HG03045 (cell line): ENCODE measurements around the gene OSBPL2.

Experiments
- ATAC-seq: cut with Tn5 transposase; IDR thresholded peaks from one replicate; pipeline ENCODE4 v1.9.1; 2021; ENCODE audit warnings: mild to moderate bottlenecking, moderate library complexity; ENCODE audit not compliant: unreplicated experiment

Gene OSBPL2

DNA sequence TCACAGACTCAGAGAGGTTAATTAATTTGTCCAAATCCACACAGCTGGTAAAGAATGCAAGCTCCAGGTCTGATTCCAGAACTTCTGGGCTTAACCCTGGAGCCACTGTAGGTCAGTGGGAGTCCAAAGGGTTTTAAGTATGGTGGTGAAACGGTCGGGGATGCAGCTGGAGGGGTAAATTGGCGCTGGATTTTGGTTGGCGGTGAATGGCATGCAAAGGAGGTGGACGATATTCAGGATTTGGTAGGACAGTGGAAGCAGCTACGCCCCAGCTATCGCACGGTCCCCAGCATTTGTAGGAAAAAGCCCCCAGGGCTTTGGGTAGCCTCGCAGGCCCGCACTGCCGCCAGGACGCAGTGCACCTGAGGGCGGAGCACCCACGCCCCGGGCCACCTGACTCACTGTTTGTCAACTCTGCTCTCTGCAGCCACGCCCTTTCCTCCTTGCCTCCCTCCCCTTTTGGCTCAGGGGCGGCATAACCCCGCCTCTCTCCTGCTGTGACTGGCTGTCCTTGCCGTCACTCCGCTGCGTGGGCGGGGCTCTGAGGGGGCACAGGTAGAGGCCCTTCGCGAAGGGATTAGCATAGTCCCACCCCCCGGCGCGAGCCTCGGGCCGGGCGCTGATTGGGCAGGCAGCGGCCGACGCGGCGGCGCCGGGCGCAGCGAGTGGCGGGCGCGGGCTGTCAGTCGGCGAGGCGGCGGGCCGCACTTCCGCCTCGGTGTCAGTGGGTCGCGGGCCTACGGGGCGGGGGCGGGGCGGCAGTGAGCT lies at the start of gene OSBPL2:
TSS of gene OSBPL2 (plus strand) at position 721 of the 768 bp plus-strand sequence. CDS start 17,664 bp downstream, outside the sequence.
- ATAC-seq = peak; percentile 95

DNA sequence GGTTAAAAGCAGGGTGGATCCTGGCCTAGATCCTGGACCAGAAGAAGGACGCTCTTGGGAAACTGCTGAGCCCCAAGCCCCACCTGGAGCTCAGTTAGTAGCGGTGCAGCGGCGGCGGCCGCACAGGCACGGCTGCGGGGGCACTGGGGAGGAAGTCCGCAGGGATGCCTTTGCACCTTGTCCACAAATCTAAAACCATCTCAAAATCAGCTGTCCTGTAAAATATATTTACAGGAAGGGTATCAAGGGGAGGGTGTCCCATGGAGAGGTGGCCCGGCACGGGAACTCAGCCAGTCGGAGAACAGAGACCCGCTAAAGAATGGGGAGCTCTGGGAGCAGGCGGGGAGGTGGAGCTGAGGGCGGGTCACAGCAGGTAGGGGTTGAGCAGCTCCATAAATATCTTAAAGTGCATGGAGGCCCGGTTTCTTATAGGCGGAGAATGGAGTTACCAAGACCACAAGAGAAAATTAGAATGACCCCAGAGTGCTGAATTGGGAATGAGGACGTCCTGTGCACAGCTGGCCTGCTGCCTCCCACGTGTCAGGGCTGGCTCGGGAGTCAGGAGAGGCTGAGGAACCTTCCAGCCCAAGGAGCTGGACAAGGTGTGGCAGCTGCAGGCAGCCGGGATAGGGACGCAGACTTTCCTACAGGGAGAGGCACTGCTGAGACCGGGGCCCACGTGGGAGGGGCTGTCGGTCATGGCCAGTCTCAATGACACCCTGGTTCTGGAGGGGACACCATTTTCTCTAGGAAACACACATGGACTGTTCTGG lies 47.5 kb upstream of the OSBPL2 start:
- no peak for ATAC-seq

DNA sequence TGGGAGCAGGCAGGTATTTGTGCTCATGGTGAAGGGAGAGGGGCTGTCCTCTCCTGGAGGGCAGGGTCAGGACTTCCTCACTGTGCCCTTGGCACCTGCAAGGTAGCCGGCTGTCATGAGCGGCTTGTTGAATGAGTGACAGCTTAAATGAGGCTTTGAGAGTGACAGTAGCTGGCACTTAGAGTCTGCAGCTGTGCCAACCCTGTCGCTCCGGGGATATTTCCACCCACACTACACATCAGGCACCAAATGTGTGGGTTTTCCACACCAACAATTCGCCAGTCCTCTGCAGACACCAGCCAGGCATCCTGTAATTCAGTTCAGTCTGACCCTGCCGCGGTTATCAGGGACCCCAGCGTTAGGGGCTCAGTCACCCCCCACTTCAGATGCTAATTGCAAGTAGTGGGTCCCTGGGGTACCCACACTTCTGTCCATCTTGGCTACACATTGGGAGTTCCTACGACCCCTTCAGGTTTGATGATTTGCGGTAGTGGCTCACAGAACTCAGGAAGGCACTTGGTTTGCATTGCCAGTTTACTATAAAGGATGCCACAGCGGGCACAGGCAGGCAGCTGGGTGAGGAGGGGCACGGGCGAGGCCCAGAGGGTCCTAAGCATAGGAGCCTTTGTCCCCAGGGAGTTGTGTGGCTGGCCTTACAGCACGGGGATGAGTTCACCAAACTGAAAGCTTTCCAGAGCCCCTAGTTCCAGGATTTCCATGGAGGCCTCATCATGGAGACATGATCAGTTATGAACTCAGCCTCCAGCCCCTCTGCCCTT lies 46.4 kb upstream of the OSBPL2 start:
- no peak for ATAC-seq

DNA sequence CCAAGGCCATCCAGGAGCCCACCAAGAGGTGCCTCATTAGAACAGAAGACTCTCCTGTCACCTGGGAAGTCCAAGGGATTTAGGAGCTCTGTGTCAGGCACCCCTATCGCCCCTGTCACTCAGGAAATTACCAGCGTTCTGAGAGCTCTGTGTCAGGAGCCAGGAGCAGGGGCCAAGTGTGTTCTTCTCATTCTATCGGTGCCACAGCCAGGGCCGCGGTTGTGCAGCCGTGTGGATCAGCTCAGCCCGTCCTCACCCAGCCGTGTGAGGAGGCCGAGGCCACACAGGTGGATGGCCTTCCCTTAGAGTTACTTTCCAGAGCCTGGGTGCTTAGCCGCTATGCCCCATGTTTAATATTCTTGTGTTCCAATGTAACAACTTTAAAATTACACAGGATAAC lies 45.7 kb upstream of the OSBPL2 start:
- no peak for ATAC-seq

DNA sequence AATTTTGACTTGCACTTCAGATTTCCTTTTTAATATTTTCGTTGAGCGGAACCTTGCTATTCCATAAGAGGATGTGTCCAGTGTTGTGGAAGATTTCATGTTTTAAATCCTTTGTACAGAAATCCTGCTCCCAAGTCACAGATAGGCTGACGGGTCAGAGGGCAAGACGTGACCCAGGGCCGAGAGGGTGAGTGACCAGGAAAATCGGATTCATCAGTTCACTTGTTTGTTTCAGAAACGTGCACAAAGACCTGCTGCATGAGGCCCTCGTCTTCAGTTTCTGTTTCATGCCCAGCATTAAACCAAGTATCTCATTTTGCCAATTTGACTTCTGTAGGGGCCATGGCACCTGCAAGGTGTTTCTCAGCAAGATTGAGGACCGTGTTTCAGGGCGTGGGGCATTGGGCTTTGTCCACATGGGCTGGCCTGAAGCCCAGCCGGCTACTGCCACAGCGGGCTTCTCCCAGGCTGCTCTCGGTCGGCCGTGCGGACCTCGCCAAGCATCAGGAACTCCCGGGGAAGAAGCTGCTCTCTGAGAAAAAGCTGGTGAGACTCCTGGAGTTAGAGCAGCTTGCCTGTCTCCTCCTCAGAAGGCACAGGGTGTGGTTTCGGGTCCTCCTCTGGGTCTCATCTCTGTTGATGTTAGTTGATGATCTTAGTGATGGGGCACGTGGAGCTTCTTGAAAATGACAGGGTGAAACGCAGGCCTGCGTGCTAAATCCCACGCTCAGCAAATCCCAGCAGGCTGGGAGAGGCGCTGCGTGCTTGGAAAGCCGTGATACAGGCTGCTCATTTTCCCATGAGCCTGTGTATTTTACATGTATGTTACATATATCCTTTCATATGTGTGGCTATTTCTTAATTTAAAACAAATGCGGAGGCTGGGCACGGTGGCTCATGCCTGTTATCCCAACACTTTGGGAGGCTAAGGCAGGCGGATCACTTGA lies 45.0 kb upstream of the OSBPL2 start:
- no peak for ATAC-seq

DNA sequence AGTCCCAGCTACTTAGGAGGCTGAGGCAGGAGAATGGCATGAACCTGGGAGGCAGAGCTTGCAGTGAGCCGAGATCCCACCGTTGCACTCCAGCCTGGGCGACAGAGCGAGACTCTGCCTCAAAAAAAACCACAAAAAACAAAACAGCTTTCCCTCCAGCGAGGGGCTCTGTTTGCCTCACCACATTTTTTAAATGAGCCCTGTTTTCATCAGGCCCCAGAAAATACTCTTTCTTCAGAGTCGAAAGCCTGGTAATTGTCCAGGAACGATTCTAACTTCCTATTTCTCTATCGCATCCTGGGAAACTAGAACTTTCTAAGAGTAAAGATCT lies 43.3 kb upstream of the OSBPL2 start:
- no peak for ATAC-seq

DNA sequence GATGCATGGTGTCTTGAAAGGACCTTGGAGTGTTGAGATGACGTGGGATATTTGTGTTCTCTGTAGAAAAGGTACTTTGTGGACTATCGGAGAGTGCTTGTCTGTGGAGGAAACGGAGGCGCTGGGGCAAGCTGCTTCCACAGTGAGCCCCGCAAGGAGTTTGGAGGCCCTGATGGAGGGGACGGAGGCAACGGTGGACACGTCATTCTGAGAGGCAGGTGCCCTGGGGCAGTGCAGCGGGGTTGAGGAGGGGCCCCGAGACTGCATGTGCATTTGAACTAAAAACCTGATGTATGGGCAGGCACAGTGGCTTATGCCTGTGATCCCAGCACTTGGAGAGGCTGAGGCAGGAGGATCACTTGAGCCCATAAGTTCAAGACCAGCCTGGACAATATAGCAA lies 42.6 kb upstream of the OSBPL2 start:
- ATAC-seq = no peak

DNA sequence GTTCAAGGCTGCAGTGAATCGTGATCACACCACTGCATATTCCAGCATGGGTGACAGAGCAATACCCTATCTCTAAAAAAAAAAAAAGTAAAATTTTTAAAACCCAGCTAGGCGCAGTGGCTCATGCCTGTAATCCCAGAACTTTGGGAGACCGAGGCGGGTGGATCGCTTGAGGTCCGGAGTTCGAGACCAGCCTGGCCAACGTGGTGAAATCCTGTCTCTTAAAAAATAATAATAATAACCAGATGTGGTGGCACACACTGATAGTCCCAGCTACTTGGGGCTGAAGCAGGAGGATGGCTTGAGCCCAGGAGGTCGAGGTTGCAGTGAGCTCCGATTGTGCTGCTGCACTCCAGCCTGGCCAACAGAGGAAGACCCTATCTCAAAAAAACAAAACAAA lies 42.0 kb upstream of the OSBPL2 start:
- ATAC-seq = no peak

DNA sequence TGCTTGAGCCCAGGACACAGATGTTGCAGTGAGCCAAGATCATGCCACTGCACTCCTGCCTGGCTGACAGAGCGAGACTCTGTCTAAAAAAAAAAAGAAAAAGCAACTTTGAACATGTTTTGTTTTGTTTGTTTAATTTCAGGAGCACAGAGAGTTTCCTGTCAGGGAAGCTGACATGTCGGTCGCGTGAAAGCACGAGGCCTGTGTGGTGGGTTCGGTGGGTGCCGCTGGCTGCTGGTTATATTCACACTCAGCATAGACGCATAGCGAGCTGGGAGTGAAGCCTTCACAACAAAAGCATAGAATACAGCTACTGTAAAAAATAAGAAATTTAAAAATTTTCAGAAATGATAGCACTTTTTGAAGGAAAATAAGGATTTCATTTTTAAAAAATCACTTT lies 41.0 kb upstream of the OSBPL2 start:
- no peak for ATAC-seq

DNA sequence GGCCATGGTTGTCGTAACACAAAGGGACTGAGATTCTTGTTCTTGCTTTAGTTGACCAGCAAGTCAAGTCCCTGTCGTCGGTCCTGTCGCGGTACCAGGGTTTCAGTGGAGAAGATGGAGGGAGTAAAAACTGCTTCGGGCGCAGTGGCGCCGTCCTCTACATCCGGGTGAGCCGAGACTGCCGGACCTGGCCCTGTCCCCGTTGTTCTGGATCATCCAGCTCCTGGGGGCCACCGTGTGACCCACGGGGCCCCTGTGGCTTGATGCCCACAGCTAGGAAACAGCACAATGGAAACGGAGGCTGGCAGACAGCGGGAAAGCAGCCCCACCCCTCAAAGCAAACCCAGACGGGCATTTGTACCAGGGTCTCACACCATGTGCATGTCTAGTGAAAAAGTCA lies 40.5 kb upstream of the OSBPL2 start:
- no peak for ATAC-seq

DNA sequence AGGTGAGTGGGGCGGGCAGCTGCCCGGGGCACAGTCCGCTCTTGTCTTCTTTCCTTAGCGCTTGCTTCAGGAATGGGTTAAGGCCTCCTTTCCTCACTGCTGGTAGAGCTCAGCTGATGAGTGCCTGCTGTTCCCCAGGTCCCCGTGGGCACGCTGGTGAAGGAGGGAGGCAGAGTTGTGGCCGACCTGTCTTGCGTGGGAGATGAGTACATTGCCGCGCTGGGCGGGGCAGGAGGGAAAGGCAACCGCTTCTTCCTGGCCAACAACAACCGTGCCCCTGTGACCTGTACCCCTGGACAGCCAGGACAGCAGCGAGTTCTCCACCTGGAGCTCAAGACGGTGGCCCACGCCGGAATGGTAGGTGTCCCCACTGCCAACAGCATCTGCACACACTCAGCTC lies 39.8 kb upstream of the OSBPL2 start:
- ATAC-seq = no peak

DNA sequence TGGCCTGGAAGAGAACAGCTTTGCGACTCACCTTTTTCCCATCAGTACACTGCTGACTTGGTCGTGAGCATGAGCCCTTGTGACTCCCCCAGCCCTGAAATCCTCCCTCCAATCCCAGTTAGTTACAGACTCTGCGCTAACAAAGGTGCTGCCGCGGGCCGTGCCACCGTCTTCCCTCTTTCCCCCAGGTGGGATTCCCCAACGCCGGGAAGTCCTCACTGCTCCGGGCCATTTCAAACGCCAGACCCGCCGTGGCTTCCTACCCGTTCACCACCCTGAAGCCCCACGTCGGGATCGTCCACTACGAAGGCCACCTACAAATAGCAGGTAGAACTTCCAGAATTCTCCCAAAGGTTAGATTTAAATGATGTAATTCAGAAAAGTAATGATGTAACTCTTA lies 39.4 kb upstream of the OSBPL2 start:
- no peak for ATAC-seq

DNA sequence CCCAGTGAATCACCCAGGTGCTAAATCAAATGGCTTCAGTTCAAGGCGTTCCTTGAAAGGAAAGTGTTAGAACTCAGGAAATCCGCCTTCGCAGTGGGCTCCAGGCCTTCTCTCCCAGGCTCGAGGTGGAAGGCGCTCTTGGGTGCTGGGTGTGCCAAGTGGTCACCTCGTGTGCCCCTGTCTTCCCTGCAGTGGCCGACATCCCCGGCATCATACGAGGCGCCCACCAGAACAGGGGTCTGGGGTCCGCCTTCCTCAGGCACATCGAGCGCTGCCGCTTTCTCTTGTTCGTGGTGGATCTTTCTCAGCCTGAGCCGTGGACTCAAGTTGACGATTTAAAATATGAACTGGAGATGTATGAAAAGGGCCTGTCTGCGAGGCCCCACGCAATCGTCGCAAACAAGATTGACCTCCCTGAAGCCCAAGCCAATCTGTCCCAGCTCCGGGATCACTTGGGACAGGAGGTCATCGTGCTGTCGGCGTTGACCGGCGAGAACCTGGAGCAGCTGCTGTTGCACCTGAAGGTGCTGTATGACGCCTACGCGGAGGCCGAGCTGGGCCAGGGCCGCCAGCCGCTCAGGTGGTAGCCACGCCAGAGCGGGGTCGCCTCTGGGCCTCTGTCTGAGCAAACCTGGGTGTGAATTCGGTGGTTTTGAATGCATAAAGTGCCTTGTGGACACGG lies 37.7 kb upstream of the OSBPL2 start:
- ATAC-seq = no peak

DNA sequence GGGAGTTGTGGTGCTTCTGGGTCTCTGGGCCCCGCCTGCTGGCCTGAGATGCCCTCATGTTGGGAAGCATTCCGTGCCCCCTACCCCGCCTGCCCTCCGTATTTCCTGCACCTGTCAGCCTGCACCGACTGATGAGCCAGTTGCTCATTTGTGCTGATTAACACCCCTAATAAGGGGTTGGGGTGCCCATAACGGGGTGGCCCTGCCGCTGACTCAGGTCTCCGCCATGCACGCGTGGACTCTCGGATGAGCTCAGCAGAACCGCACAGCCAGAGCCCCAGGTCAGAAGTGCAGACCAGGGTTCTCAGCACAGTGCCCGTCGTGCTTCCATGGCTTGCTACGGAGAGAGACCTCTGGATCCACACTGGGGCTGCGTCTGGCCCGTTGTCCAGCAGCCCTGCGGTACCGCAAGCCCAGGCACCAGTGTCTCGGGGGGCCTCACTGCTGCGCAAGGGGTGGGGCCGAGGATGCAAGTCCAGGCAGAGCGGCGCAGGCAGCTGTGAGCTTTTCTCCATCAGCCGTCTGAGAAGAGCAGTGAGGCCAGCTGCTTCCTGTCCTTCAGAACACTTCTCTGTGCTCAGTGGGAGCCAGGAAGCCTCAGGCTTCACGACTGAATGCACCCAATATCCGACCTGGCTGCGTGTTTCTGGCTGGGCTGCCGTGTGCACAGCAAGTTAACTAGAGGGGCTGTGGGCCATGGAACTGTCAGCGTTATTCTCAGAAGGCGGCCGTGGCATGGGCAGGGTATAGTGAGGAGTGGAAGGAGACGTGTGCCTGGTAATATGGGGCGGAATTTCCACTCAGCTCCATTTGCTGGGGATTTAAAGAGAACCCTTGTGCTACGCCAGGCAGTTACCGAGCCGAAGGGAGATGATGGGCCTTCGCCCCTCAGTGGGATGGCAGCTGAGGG lies 36.9 kb upstream of the OSBPL2 start:
- no peak for ATAC-seq

DNA sequence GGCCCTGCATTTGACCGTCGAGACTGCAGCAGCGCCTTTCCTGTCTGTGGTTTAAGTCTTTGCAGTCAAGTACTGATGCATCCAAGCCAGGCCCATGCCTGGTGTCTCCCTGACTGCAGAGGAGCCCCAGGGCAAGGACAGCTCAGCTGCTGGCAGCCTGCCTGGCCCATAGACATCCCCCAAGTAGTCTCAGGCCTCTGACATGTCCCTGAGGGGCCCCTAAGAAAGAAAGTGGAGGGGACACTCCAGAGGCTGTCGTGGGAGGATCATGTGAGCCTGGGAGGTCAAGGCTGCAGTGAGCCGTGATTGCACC lies 36.3 kb upstream of the OSBPL2 start:
- ATAC-seq = no peak

DNA sequence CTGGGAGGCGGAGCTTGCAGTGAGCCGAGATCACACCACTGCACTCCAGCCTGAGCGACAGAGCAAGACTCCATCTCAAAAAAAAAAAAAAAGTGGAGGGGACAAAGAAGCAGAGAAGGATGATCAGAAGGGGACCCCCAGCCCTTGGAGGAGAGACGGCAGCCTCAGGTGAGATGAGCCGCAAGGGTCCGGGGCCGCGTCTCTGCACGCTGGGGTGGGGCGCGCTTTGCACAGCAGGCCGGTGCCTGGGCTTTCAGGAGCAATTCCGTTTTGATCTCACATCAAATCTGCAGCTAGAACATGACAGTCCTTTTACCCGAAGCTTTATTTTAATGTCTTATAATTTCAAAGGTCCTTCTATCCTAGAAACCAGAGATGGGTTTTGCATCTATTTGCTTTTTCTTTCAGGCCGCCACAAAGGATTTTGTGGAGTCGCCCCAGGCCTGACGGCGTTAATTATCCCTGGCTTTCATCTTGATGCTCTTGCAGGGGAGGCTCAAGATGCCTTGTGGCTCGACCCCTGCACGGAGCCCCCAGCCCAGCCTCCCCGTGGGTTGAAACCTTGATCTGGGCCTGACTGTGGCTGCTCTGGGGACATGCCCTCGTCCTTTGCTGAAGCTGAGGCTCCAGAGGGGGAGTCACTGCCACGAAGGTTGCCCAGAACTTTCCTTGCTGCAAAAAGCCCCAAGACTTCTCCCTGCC lies 35.5 kb upstream of the OSBPL2 start:
- no peak for ATAC-seq

DNA sequence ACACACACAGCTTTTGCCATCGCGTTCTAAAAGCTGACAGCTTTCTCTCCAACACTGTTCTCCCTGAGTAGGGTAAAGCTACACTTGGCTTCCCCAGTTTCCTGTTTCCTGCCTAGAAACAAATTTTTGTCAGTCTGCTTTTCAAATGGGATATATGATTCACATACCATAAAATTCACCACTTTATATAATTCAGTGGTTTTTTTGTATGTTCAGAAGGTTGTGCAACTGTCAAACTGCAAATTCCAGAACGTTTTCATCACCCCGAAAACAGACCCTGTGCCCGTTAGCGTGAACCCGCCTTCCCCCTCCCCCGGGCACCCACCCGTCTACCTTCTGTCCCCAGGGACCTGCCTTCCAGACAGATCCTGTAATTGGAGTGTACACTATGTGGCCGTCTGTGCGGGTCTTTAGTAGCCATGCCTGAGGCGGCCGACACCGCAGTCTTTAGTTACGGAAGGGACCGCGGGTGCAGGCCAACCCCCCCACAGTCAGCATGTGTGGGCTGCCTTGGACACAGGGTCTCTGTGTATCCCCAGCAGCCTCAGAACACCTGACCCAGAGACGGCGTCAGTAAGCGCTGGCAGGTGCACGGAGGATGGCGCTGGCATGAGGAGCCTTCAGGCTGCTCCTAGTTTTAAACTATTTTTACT lies 34.8 kb upstream of the OSBPL2 start:
- ATAC-seq = no peak
